Measurements from ENCODE around the gene MAP3K15. TPM values are rescaled to one million over a fixed set of nuclear protein-coding genes. Genes with fewer than 3 reads are reported as not detected.
"Not testable (repeated sequence)": the region's sequence is repeated elsewhere in the genome, so short reads cannot be mapped to it uniquely, and the experiment has no call there.

The MAP3K15 gene
- total RNA-seq, 1 donor from 2014 or later: not detected

- intact Hi-C loops (cut with DNase I): no loop called here
- ATAC-seq (ENCODE audit: poor library complexity): no peak
- no peak for DNase-seq
These were observed 71.3 kb downstream of the MAP3K15 start for GRCh38 chrX:19443869-19444526.

DNA sequence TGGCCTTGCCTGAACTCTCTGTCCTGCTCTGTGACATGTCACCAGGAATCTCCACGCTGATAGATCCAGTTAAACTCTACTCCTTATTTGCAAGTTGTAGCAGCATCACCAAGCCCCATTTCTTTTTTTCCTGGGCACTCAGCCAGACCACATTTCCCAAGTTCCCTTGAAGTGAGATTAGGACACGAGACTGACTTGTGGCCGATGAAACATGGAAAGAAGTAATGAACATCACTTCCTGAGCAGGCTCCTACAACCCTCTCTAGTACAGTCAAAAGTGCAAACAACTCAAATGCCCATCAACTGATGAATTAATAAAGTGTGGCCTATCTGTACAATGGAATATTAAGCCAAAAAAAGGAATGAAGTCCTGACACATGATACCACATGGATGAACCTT lies 74.6 kb downstream of the MAP3K15 start:
- no peak for ATAC-seq (ENCODE audit: poor library complexity)
- no peak for DNase-seq
- intact Hi-C loops (cut with DNase I): no loop called here

- DNase-seq; intact Hi-C loops (cut with DNase I); ATAC-seq (ENCODE audit: poor library complexity): not testable (repeated sequence)
These were observed 92.6 kb downstream of the MAP3K15 start for GRCh38 chrX:19422661-19423060.

DNA sequence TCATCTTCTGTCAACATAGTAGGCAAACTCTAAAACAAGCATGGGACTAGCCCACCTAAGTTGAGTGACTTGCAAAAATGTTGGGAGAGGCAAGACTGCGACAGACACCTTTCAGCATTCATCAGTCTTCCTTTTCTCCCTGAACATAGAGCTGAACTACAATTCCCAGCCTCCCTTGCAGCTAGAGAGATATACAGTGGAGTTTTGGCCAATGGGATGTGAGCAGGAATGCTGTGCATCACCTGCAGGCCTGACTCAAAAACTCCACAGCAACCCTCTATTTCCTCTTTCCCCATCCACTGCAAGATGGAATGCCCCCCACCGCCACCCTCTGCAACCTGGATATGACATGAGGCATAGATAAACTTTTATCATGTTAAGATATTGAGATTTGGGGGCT lies 105.0 kb downstream of the MAP3K15 start:
- no peak for DNase-seq
- ATAC-seq (ENCODE audit: poor library complexity): no peak
- intact Hi-C loops (cut with DNase I): no loop called here

GRCh38 chrX:19403696-19404095 lies 111.6 kb downstream of the MAP3K15 start:
- DNase-seq (no peak), ATAC-seq (ENCODE audit: poor library complexity) (no peak)
- intact Hi-C loops (cut with DNase I): no loop called here

DNA sequence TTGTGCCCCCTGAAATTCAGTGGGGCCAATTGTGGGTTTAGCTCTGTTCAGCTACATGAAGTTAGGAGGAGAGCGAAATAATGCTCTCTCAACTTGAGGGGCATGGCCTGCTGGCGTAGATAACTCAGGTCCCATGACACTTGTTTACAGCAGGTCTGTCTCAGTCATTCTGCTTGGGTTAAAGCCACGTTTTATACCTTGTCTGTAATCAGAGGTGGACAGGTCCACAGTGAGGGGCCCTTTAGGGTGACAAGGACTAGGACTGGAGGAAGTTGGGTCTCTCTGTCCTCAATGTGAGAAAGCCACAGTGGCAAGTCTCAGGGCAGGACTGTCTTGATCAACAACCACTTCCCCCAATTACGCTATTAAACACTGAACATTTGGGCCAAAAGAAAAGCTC lies 122.6 kb downstream of the MAP3K15 start:
- intact Hi-C loops (cut with DNase I): no loop called here
- ATAC-seq (ENCODE audit: poor library complexity) (no peak), DNase-seq (no peak)

- DNase-seq (no peak), ATAC-seq (ENCODE audit: poor library complexity) (no peak)
- intact Hi-C loops (cut with DNase I): no loop called here
These were observed 123.2 kb downstream of the MAP3K15 start for GRCh38 chrX:19392078-19392477.

DNA sequence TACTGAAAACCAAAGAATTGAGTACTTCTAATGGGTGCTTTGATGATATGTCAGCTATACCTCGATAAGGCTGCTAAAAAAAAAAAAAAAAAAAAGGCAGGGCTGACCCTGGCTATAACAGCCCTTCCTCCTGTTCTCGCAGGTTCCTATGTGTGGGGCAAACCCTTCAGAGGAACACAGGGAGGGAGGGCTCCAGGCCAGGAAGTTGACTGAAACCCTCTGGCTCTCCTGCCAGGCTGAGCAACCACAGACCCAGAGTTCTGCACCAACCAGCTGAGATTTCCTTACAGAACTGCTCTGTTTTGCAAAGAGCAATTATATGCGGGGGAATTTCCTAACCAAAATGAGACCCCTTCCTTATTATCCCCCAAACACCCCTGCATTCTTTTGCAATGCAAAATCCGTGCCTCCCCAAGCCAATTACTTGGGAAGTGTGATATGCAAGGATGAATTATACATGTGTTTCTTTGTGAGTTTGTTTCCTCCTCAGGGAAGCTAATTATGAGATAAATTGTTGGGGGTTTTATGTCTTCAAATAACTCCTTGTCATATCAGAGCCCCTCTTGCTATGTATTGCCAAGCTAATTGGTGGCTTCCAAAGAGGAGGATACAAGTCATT lies 126.0 kb downstream of the MAP3K15 start:
- ATAC-seq (ENCODE audit: poor library complexity) (no peak), DNase-seq (no peak)
- intact Hi-C loops (cut with DNase I): loop anchor here (10.0 kb wide), 1 partner anchor 145 kb away; no protein-coding TSS in a partner anchor

- intact Hi-C loops (cut with DNase I): loop anchor here (10.0 kb wide), 1 partner anchor 146 kb away; no protein-coding TSS in a partner anchor
- no peak for ATAC-seq (ENCODE audit: poor library complexity)
- no peak for DNase-seq
These were observed 126.6 kb downstream of the MAP3K15 start for GRCh38 chrX:19388741-19389140.

DNA sequence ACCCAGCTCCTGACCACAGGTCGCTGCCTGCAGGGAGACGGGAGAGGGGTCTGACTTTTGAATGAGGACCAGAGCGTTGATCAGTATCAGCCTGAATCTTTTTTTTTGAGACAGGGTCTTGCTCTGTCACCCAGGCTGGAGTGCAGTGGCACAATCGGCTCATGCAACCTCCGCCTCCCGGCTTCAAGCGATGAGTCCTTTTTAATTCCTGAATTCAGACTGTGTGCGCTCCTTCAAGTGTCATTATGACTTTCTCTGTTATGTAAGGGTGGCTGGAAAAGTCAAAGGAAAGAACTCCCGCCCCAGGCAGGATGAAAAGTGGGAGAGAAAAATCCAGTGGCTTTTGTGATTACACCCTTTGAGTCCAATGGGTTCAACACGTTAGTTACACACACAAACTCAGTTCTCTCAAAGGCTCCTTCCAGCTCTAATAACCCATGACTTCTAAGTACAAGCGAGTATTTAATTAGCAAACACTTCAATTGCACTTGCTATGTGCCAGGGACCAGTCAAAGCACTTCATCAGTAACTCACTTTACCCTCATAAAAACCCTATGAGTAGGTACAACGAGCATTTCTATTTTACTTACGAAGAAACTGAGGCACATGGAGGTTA lies 127.1 kb downstream of the MAP3K15 start:
- intact Hi-C loops (cut with DNase I): loop anchor here (10.0 kb wide), 1 partner anchor 147 kb away; no protein-coding TSS in a partner anchor
- ATAC-seq (ENCODE audit: poor library complexity) (no peak), DNase-seq (no peak)

- ATAC-seq (ENCODE audit: poor library complexity): no peak
- intact Hi-C loops (cut with DNase I): loop anchor here (10.0 kb wide), 1 partner anchor 148 kb away; no protein-coding TSS in a partner anchor
- no peak for DNase-seq
These were observed 128.6 kb downstream of the MAP3K15 start for GRCh38 chrX:19386679-19387078.

DNA sequence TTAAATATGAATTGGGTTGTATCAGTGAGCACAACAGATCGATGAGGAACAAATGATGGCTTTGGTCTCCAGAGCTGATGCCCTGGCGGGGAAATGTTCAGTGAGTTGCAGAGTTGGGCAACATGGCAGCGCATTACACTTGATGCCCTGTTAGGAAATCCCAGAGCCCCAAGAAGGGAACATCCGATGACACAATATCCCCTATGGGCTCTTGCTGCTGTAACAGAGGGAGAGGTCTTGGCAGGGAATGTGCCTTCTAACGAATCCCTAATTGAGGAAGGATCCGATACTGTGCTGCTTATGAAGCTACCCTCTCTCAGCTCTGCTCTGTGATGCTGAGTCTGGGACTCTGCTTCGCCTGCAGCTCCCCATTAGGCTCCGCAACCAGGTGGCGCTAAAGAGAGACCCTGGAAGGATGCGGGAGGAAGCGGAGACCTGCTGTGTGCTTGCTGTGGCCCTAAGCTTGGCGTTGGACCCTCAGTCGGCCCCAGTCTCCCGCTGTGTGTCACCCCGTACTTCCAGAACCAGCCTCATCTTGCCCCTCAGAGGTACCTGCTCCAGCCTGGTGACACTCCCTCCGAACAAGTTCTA lies 132.7 kb downstream of the MAP3K15 start:
- ATAC-seq (ENCODE audit: poor library complexity) (peak; percentile 52), DNase-seq (peak; percentile 54)
- intact Hi-C loops (cut with DNase I): loop anchor here (10.0 kb wide), 1 partner anchor 152 kb away; no protein-coding TSS in a partner anchor

DNA sequence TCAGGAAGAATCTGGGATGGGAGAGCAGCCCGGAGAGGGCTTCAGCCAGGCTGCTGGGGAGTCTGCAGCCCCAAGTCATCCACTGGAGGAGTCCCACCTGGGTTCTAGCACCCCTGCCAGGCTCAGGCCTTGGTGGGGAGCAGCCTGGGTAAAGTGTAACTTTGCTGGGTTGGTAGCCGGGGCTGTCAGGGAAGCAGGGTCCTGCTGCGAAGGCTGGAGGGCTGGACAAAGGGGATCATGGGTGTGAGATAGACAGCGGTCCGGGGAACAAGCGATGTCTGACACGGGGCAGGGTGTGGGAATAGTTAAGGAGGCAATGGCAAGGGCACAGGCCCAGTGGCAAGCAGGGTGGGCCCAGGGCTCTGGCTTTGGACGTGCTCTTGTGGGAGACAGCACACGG lies 134.0 kb downstream of the MAP3K15 start:
- ATAC-seq (ENCODE audit: poor library complexity) (no peak), DNase-seq (no peak)
- intact Hi-C loops (cut with DNase I): loop anchor here (10.0 kb wide), 1 partner anchor 153 kb away; no protein-coding TSS in a partner anchor

GRCh38 chrX:19377799-19378198 lies 137.5 kb downstream of the MAP3K15 start:
- intact Hi-C loops (cut with DNase I): no loop called here
- DNase-seq (no peak), ATAC-seq (ENCODE audit: poor library complexity) (no peak)

DNA sequence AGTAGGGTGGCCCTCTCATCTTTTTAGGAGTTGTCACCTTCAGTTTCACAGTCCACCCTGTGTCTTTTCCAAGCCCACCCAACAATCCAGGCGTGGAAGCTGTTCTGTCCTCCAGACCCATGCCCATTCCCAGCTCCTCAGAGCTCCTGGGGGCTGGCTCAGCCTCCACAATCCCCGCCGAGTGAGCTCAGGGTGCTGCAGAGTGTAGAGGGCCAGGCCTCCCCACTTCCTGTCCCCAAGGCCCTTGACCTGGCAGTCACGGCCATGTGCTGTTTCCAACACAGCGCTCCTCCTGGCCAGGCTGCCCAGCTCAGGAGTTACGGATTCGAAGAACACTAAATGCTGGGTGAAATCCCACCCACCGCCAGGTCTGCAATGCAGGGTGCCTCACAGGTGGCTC lies 139.8 kb downstream of the MAP3K15 start:
- ATAC-seq (ENCODE audit: poor library complexity) (no peak), DNase-seq (no peak)
- intact Hi-C loops (cut with DNase I): no loop called here

- ATAC-seq (ENCODE audit: poor library complexity) (no peak), DNase-seq (no peak)
- intact Hi-C loops (cut with DNase I): loop anchor here (5.0 kb wide), 1 partner anchor 514 kb away; the partner anchor contains the start of gene SH3KBP1
These were observed 141.9 kb downstream of the MAP3K15 start for GRCh38 chrX:19373351-19373891.

- intact Hi-C loops (cut with DNase I): loop anchor here (5.0 kb wide), 1 partner anchor 515 kb away; the partner anchor contains the start of gene SH3KBP1
- ATAC-seq (ENCODE audit: poor library complexity) (peak; percentile 73), DNase-seq (no peak)
These were observed 142.6 kb downstream of the MAP3K15 start for GRCh38 chrX:19372547-19373331.

DNA sequence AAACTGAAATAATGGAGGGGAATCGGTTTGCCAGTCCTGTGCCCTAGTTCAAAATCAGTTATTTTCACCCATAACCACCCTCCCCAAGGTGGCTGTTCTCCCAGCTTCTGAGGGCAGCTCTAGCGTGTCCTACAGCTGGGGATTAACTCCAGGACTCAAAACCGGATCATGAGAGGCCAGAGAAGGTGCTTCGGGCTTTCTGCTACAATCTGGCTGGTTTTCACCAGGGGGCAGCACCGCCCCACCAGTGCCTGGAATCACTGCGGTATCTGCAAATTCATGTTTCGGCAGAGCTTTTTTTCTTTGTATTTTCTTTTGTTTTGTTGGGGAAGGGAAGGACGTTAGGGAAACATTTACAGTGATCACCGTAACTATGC lies 143.2 kb downstream of the MAP3K15 start:
- intact Hi-C loops (cut with DNase I): loop anchor here (5.0 kb wide), 1 partner anchor 515 kb away; the partner anchor contains the start of gene SH3KBP1
- DNase-seq: peak; percentile 67
- peak; percentile 92 for ATAC-seq (ENCODE audit: poor library complexity)

Data from Right ventricle myocardium superior (tissue), 1 donor.